Trophoblast cell (in vitro differentiated cells and primary cell): ENCODE results near the gene HOMER3.
"Not testable (repeated sequence)": the region's sequence is repeated elsewhere in the genome, so short reads cannot be mapped to it uniquely, and the experiment has no call there.

Source experiments
- DNase-seq, 2 donors: peaks; one replicate each; pipeline ENCODE4 v3.0.0-alpha.2; 2016
- H2AFZ ChIP-seq: 2 replicates; pipeline ENCODE4 v1.6.1; 2013; ENCODE audit warnings: low read length, moderate library complexity, mild to moderate bottlenecking; ENCODE audit not compliant: insufficient read depth, poor library complexity
- H2AK5ac ChIP-seq: 2 replicates; pipeline ENCODE4 v1.6.1; 2013; ENCODE audit warnings: mild to moderate bottlenecking, low read length
- H2BK120ac ChIP-seq: 2 replicates; pipeline ENCODE4 v1.6.1; 2013; ENCODE audit warnings: low read length, mild to moderate bottlenecking, moderate library complexity; ENCODE audit not compliant: insufficient read depth, poor library complexity
- H2BK12ac ChIP-seq: 2 replicates; pipeline ENCODE4 v1.6.1; 2013; ENCODE audit warnings: mild to moderate bottlenecking, low read length, moderate library complexity
- H2BK5ac ChIP-seq: 2 replicates; pipeline ENCODE4 v1.6.1; 2013; ENCODE audit warnings: low read length, low read depth, moderate library complexity, mild to moderate bottlenecking; ENCODE audit not compliant: poor library complexity
- H3K14ac ChIP-seq: 2 replicates; pipeline ENCODE4 v1.6.1; 2013; ENCODE audit warnings: mild to moderate bottlenecking, low read length
- H3K18ac ChIP-seq: 2 replicates; pipeline ENCODE4 v1.6.1; 2013; ENCODE audit warnings: mild to moderate bottlenecking, low read length
- H3K23ac ChIP-seq: 2 replicates; pipeline ENCODE4 v1.6.1; 2013; ENCODE audit warnings: low read length
- H3K27ac ChIP-seq: 2 replicates; pipeline ENCODE4 v1.5.1; 2013; ENCODE audit warnings: low read depth, mild to moderate bottlenecking, inconsistent platforms, low read length, moderate library complexity
- H3K27me3 ChIP-seq: 2 replicates; pipeline ENCODE4 v1.6.1; 2013; ENCODE audit warnings: inconsistent platforms, mild to moderate bottlenecking, low read length, moderate library complexity; ENCODE audit not compliant: insufficient read depth
- H3K36me3 ChIP-seq, 2 experiments: 1 replicate in 1 of 2; 2 replicates in 1 of 2; pipeline ENCODE4 v1.6.1; 2013; ENCODE audit warnings: low read length in 2 of 2, mild to moderate bottlenecking in 2 of 2, moderate library complexity in 1 of 2; ENCODE audit not compliant: insufficient read depth in 2 of 2, control insufficient read depth in 1 of 2
- H3K4ac ChIP-seq: 2 replicates; pipeline ENCODE4 v1.6.1; 2013; ENCODE audit warnings: low read depth, mild to moderate bottlenecking, low read length, moderate library complexity
- H3K4me1 ChIP-seq, 2 experiments: 1 replicate in 1 of 2; 2 replicates in 1 of 2; pipeline ENCODE4 v1.6.1; 2013; ENCODE audit warnings: low read length in 2 of 2, mild to moderate bottlenecking in 2 of 2, moderate library complexity in 1 of 2; ENCODE audit not compliant: insufficient read depth in 2 of 2, control insufficient read depth in 1 of 2
- H3K4me2 ChIP-seq: 2 replicates; pipeline ENCODE4 v1.6.1; 2013; ENCODE audit warnings: inconsistent platforms, mild to moderate bottlenecking, low read length, moderate library complexity
- H3K4me3 ChIP-seq: 2 replicates; pipeline ENCODE4 v1.5.1; 2013; ENCODE audit warnings: mild to moderate bottlenecking, low read depth, low read length, inconsistent platforms
- H3K79me1 ChIP-seq: one replicate; pipeline ENCODE4 v1.6.1; 2013; ENCODE audit warnings: low read length
- H3K79me2 ChIP-seq: 2 replicates; pipeline ENCODE4 v1.6.1; 2013; ENCODE audit warnings: low read length, mild to moderate bottlenecking; ENCODE audit not compliant: control insufficient read depth, insufficient read depth, poor library complexity
- H3K9ac ChIP-seq: 2 replicates; pipeline ENCODE4 v1.6.1; 2013; ENCODE audit warnings: mild to moderate bottlenecking, low read length
- H3K9me3 ChIP-seq: 2 replicates; pipeline ENCODE4 v1.6.1; 2013; ENCODE audit warnings: low read depth, mild to moderate bottlenecking, control low read depth, inconsistent platforms, low read length; ENCODE audit not compliant: insufficient read depth
- H4K12ac ChIP-seq: 2 replicates; pipeline ENCODE4 v1.6.1; 2013; ENCODE audit warnings: low read depth, mild to moderate bottlenecking, low read length, moderate library complexity
- H4K8ac ChIP-seq: 2 replicates; pipeline ENCODE4 v1.6.1; 2013; ENCODE audit warnings: low read depth, mild to moderate bottlenecking, low read length, moderate library complexity
- H4K91ac ChIP-seq: one replicate; pipeline ENCODE4 v1.6.1; 2013; ENCODE audit warnings: low read depth, mild to moderate bottlenecking, low read length, moderate library complexity
- WGBS: extraction: QIAGEN DNeasy Blood & Tissue Kit; methylation state at CpG from one replicate; pipeline ENCODE4 v1.1.7; 2013; ENCODE audit warnings: missing lambda C conversion rate; ENCODE audit not compliant: insufficient read length, insufficient coverage; ENCODE audit errors: extremely low coverage; 5-methylcytosine and 5-hydroxymethylcytosine counted together

HOMER3 gene

GRCh38 chr19:18954094-18954493, 13.1 kb upstream of the HOMER3 start:
- H4K91ac ChIP-seq, result no peak overlapping the region
- H3K4me1 ChIP-seq, result peaks cover 3 to 4% of the 10 kb centered on the region in 2 experiments
- peaks cover 3% of the 10 kb centered on the region for H3K9me3 ChIP-seq
- no peak overlapping the region for H4K8ac ChIP-seq
- no peak overlapping the region for H3K14ac ChIP-seq
- H2AK5ac ChIP-seq, result no peak overlapping the region
- H2BK12ac ChIP-seq, result no peak overlapping the region
- H2AFZ ChIP-seq, result no peak overlapping the region
- no peak overlapping the region for H3K4me2 ChIP-seq
- H4K12ac ChIP-seq, result no peak overlapping the region
- DNase-seq, result no peak
- no peak overlapping the region for H2BK5ac ChIP-seq
- H3K27ac ChIP-seq, result no peak overlapping the region
- no peak overlapping the region for H3K4me3 ChIP-seq
- H3K79me2 ChIP-seq, result no peaks in the 10 kb centered on the region
- H3K18ac ChIP-seq, result no peak overlapping the region
- no peaks in the 10 kb centered on the region for H3K27me3 ChIP-seq
- no peak overlapping the region for H2BK120ac ChIP-seq
- H3K4ac ChIP-seq, result no peak overlapping the region
- H3K36me3 ChIP-seq, result no peaks in the 10 kb centered on the region
- H3K9ac ChIP-seq, result no peak overlapping the region
- no peak overlapping the region for H3K23ac ChIP-seq
- H3K79me1 ChIP-seq, result no peaks in the 10 kb centered on the region
- 100% methylated on average over 1 of the region's 3 CpGs for WGBS

- H3K23ac ChIP-seq, H4K91ac ChIP-seq, H3K36me3 ChIP-seq, H3K14ac ChIP-seq, H3K4me1 ChIP-seq, H2AK5ac ChIP-seq, H3K27ac ChIP-seq, H2BK5ac ChIP-seq, H3K4me2 ChIP-seq, H3K9ac ChIP-seq, H3K18ac ChIP-seq, H2BK120ac ChIP-seq, H3K79me1 ChIP-seq, H2AFZ ChIP-seq, H4K8ac ChIP-seq, H3K4ac ChIP-seq, H3K79me2 ChIP-seq, H3K9me3 ChIP-seq, H4K12ac ChIP-seq, H3K27me3 ChIP-seq, H2BK12ac ChIP-seq, H3K4me3 ChIP-seq: not testable (repeated sequence)
- DNase-seq, result peak; percentile 95 to 97
- no CpG with 5 or more reads among the region's 17 CpGs for WGBS
These were observed 11.5 kb upstream of the HOMER3 start for GRCh38 chr19:18952364-18953003.

- no peak overlapping the region for H3K18ac ChIP-seq
- no peak overlapping the region for H3K4me3 ChIP-seq
- no peaks in the 10 kb centered on the region for H3K79me1 ChIP-seq
- H2AK5ac ChIP-seq, result no peak overlapping the region
- H2AFZ ChIP-seq, result no peak overlapping the region
- no peak overlapping the region for H3K23ac ChIP-seq
- no peaks in the 10 kb centered on the region for H3K27me3 ChIP-seq
- no peak overlapping the region for H2BK12ac ChIP-seq
- H3K4ac ChIP-seq, result no peak overlapping the region
- no peak overlapping the region for H4K91ac ChIP-seq
- H4K12ac ChIP-seq, result no peak overlapping the region
- no peak overlapping the region for H3K9ac ChIP-seq
- peak; percentile 98 to 99 for DNase-seq
- no CpG with 5 or more reads among the region's 7 CpGs for WGBS
- no peak overlapping the region for H3K14ac ChIP-seq
- peaks cover 3% of the 10 kb centered on the region for H3K9me3 ChIP-seq
- no peak overlapping the region for H2BK5ac ChIP-seq
- H3K36me3 ChIP-seq, result no peaks in the 10 kb centered on the region
- H3K4me1 ChIP-seq, result peaks cover 3 to 4% of the 10 kb centered on the region in 2 experiments
- H3K4me2 ChIP-seq, result no peak overlapping the region
- H3K79me2 ChIP-seq, result no peaks in the 10 kb centered on the region
- no peak overlapping the region for H4K8ac ChIP-seq
- H3K27ac ChIP-seq, result peak overlapping the region; percentile 22
- no peak overlapping the region for H2BK120ac ChIP-seq
These were observed 10.8 kb upstream of the HOMER3 start for GRCh38 chr19:18951721-18952281.

GRCh38 chr19:18949858-18950257, 8.8 kb upstream of the HOMER3 start:
- no peak overlapping the region for H3K18ac ChIP-seq

More at GRCh38 chr19:18949858-18950257, 8.8 kb upstream of the HOMER3 start:
- no CpG with 5 or more reads among the region's 3 CpGs for WGBS
- no peaks in the 10 kb centered on the region for H3K36me3 ChIP-seq
- peaks cover 3% of the 10 kb centered on the region for H3K9me3 ChIP-seq
- H3K23ac ChIP-seq, result no peak overlapping the region
- H3K27me3 ChIP-seq, result no peaks in the 10 kb centered on the region
- no peak overlapping the region for H3K4me3 ChIP-seq
- no peaks in the 10 kb centered on the region for H3K79me1 ChIP-seq
- no peak overlapping the region for H3K27ac ChIP-seq
- no peak for DNase-seq
- H3K4me1 ChIP-seq, result peaks cover 3 to 4% of the 10 kb centered on the region in 2 experiments
- no peak overlapping the region for H3K9ac ChIP-seq
- no peak overlapping the region for H4K91ac ChIP-seq
- H2AFZ ChIP-seq, result no peak overlapping the region
- H3K4me2 ChIP-seq, result no peak overlapping the region
- H2BK5ac ChIP-seq, result no peak overlapping the region
- no peak overlapping the region for H2BK12ac ChIP-seq
- H2BK120ac ChIP-seq, result no peak overlapping the region
- H4K8ac ChIP-seq, result no peak overlapping the region
- H3K79me2 ChIP-seq, result no peaks in the 10 kb centered on the region
- H2AK5ac ChIP-seq, result no peak overlapping the region
- H3K4ac ChIP-seq, result no peak overlapping the region
- H3K14ac ChIP-seq, result no peak overlapping the region
- H4K12ac ChIP-seq, result no peak overlapping the region
